IMR-90 (cell line): ENCODE measurements around the gene PLAAT4. TPM values are rescaled to one million over a fixed set of nuclear protein-coding genes. Genes with fewer than 3 reads are reported as not detected.

ENCODE experiments used
- ATAC-seq: fragments of 200-7000 bp; cut with Tn5 transposase; 2 replicates; pipeline ENCODE4 v1.9.1; 2020; ENCODE audit warnings: low read depth, mild to moderate bottlenecking, moderate library complexity
- BruUV-seq: library from RNA; stranded (reverse); fragments of 400-500 nt; replicated peaks from 2 replicates; lab custom pipeline; 2021; lab: Mats Ljungman, UMichigan
- CTCF ChIA-PET: fragments of 300-600 bp; formaldehyde crosslinking; extraction: SDS; loops from one replicate; lab custom pipeline; 2021; ENCODE audit warnings: antibody characterized with exemption; lab: Yijun Ruan, JAX
- POLR2A ChIA-PET: fragments of 300-600 bp; sonication (Branson Sonifier 250); formaldehyde crosslinking; loops from one replicate; lab custom pipeline; 2022; ENCODE audit warnings: antibody characterized with exemption; ENCODE audit not compliant: unreplicated experiment; lab: Charles Lee
- DNase-seq: peaks from one replicate; pipeline ENCODE4 v3.0.0; 2013
- H2AFZ ChIP-seq: replicated peaks from 2 replicates; pipeline ENCODE3; 2013; ENCODE audit warnings: low read length, mild to moderate bottlenecking; ENCODE audit not compliant: poor library complexity
- H2AK5ac ChIP-seq: 2 replicates; pipeline ENCODE4 v1.6.1; 2013; ENCODE audit warnings: low read depth, low read length, inconsistent platforms
- H2AK9ac ChIP-seq: replicated peaks from 2 replicates; pipeline ENCODE3; 2013; ENCODE audit warnings: mild to moderate bottlenecking, low read depth, low read length, moderate library complexity; ENCODE audit not compliant: poor library complexity
- H2BK120ac ChIP-seq: 2 replicates; pipeline ENCODE4 v1.6.1; 2013; ENCODE audit warnings: low read depth, low read length, inconsistent platforms
- H2BK15ac ChIP-seq: 3 replicates; pipeline ENCODE4 v1.6.1; 2013; ENCODE audit warnings: low read depth, low read length, inconsistent platforms
- H2BK20ac ChIP-seq: 2 replicates; pipeline ENCODE4 v1.6.1; 2013; ENCODE audit warnings: low read depth, mild to moderate bottlenecking, inconsistent platforms, low read length, moderate library complexity
- H2BK5ac ChIP-seq: 2 replicates; pipeline ENCODE4 v1.6.1; 2013; ENCODE audit warnings: mild to moderate bottlenecking, low read depth, low read length, inconsistent platforms; ENCODE audit not compliant: poor library complexity, severe bottlenecking
- H3K14ac ChIP-seq: replicated peaks from 2 replicates; pipeline ENCODE4 v1.6.1; 2013; ENCODE audit warnings: low read depth, low read length, inconsistent platforms
- H3K18ac ChIP-seq: 2 replicates; pipeline ENCODE4 v1.6.1; 2013; ENCODE audit warnings: low read depth, low read length, control low read depth
- H3K23ac ChIP-seq: 2 replicates; pipeline ENCODE4 v1.6.1; 2013; ENCODE audit warnings: low read depth, low read length, inconsistent platforms
- H3K27ac ChIP-seq: 2 replicates; pipeline ENCODE4 v1.5.1; 2013; ENCODE audit warnings: mild to moderate bottlenecking, control low read depth, low read length; ENCODE audit not compliant: insufficient read depth
- H3K27me3 ChIP-seq: 2 replicates; pipeline ENCODE4 v1.6.1; 2013; ENCODE audit warnings: low read length; ENCODE audit not compliant: control insufficient read depth, insufficient read depth
- H3K36me3 ChIP-seq: 2 replicates; pipeline ENCODE4 v1.6.1; 2013; ENCODE audit warnings: low read length, mixed read lengths; ENCODE audit not compliant: control insufficient read depth, insufficient read depth
- H3K4ac ChIP-seq: 2 replicates; pipeline ENCODE4 v1.6.1; 2013; ENCODE audit warnings: low read depth, low read length, inconsistent platforms
- H3K4me1 ChIP-seq: 2 replicates; pipeline ENCODE4 v1.6.1; 2013; ENCODE audit warnings: low read length, mixed read lengths; ENCODE audit not compliant: control insufficient read depth, insufficient read depth
- H3K4me2 ChIP-seq: 2 replicates; pipeline ENCODE4 v1.6.1; 2013; ENCODE audit warnings: low read depth, mild to moderate bottlenecking, control low read depth, low read length, moderate library complexity
- H3K4me3 ChIP-seq: 2 replicates; pipeline ENCODE4 v1.5.1; 2013; ENCODE audit warnings: low read depth, mild to moderate bottlenecking, control low read depth, low read length, moderate library complexity; ENCODE audit not compliant: insufficient read depth
- H3K56ac ChIP-seq: 2 replicates; pipeline ENCODE4 v1.6.1; 2013; ENCODE audit warnings: low read length, inconsistent platforms; ENCODE audit not compliant: insufficient read depth; ENCODE audit errors: extremely low read depth
- H3K79me1 ChIP-seq, 2 experiments: 2 replicates each; pipeline ENCODE4 v1.6.1; 2013; ENCODE audit warnings: low read length in 2 of 2, inconsistent platforms in 1 of 2, low read depth in 1 of 2
- H3K9ac ChIP-seq: 2 replicates; pipeline ENCODE4 v1.6.1; 2013; ENCODE audit warnings: low read depth, low read length, control low read depth
- H3K9me1 ChIP-seq: 2 replicates; pipeline ENCODE4 v1.6.1; 2013; ENCODE audit warnings: low read length, inconsistent platforms; ENCODE audit not compliant: insufficient read depth
- H3K9me3 ChIP-seq: 2 replicates; pipeline ENCODE4 v1.6.1; 2013; ENCODE audit warnings: low read length; ENCODE audit not compliant: control insufficient read depth, insufficient read depth
- H4K20me1 ChIP-seq: 2 replicates; pipeline ENCODE4 v1.6.1; 2013; ENCODE audit warnings: low read length, inconsistent platforms; ENCODE audit not compliant: insufficient read depth
- H4K5ac ChIP-seq: 2 replicates; pipeline ENCODE4 v1.6.1; 2013; ENCODE audit warnings: mild to moderate bottlenecking, low read depth, low read length, control low read depth
- H4K8ac ChIP-seq, 2 experiments: 2 replicates each; pipeline ENCODE4 v1.6.1; 2013; ENCODE audit warnings: low read depth in 2 of 2, low read length in 2 of 2, control low read depth in 1 of 2, inconsistent platforms in 1 of 2
- H4K91ac ChIP-seq: 2 replicates; pipeline ENCODE4 v1.6.1; 2013; ENCODE audit warnings: low read depth, low read length, inconsistent platforms; ENCODE audit not compliant: insufficient read depth
- BHLHE40 ChIP-seq: fragments of 150-350 bp; IDR thresholded peaks from 2 replicates; pipeline ENCODE4 v1.6.1; 2016; ENCODE audit warnings: mild to moderate bottlenecking, low read depth, low read length
- CEBPB ChIP-seq: IDR thresholded peaks from 2 replicates; pipeline ENCODE4 v1.6.1; 2012; ENCODE audit warnings: low read depth, low read length, improper control_type of control experiment
- CHD1 ChIP-seq: IDR thresholded peaks from 2 replicates; pipeline ENCODE4 v1.6.1; 2012; ENCODE audit warnings: low read depth, low read length, improper control_type of control experiment
- ELK1 ChIP-seq: fragments of 150-350 bp; IDR thresholded peaks from 2 replicates; pipeline ENCODE4 v1.6.1; 2016; ENCODE audit warnings: low read depth, mild to moderate bottlenecking, low read length, moderate library complexity, borderline replicate concordance
- FOS ChIP-seq: fragments of 150-350 bp; IDR thresholded peaks from 2 replicates; pipeline ENCODE4 v1.6.1; 2016; ENCODE audit warnings: low read depth, low read length
- MAFK ChIP-seq: IDR thresholded peaks from 2 replicates; pipeline ENCODE4 v1.6.1; 2012; ENCODE audit warnings: low read depth, low read length, improper control_type of control experiment
- MAZ ChIP-seq: IDR thresholded peaks from 2 replicates; pipeline ENCODE4 v1.6.1; 2012; ENCODE audit warnings: low read depth, mild to moderate bottlenecking, low read length, improper control_type of control experiment, moderate library complexity, borderline replicate concordance
- MXI1 ChIP-seq: IDR thresholded peaks from 2 replicates; pipeline ENCODE4 v1.6.1; 2012; ENCODE audit warnings: low read depth, mild to moderate bottlenecking, low read length, moderate library complexity, borderline replicate concordance
- NFE2L2 ChIP-seq: fragments of 150-350 bp; IDR thresholded peaks from 2 replicates; pipeline ENCODE4 v1.6.1; 2016; ENCODE audit warnings: low read depth, mild to moderate bottlenecking, low read length
- POLR2A ChIP-seq: IDR thresholded peaks from 2 replicates; pipeline ENCODE4 v1.6.1; 2012; ENCODE audit warnings: mild to moderate bottlenecking, low read depth, low read length
- RAD21 ChIP-seq: IDR thresholded peaks from 2 replicates; pipeline ENCODE4 v1.6.1; 2012; ENCODE audit warnings: low read length, improper control_type of control experiment
- RCOR1 ChIP-seq: IDR thresholded peaks from 2 replicates; pipeline ENCODE4 v1.6.1; 2012; ENCODE audit warnings: mild to moderate bottlenecking, low read length, improper control_type of control experiment; ENCODE audit not compliant: insufficient replicate concordance
- RFX5 ChIP-seq: IDR thresholded peaks from 2 replicates; pipeline ENCODE4 v1.8.0; 2012; ENCODE audit warnings: low read depth, mild to moderate bottlenecking, low read length, moderate library complexity
- SMC3 ChIP-seq: fragments of 150-350 bp; IDR thresholded peaks from 2 replicates; pipeline ENCODE4 v1.6.1; 2016; ENCODE audit warnings: low read depth, mild to moderate bottlenecking, antibody characterized with exemption, low read length, moderate library complexity
- USF2 ChIP-seq: fragments of 150-350 bp; IDR thresholded peaks from 2 replicates; pipeline ENCODE4 v1.6.1; 2017; ENCODE audit warnings: mild to moderate bottlenecking, antibody characterized with exemption, low read length, low read depth
- WGBS, 2 experiments: methylation state at CpG; one replicate each; pipeline versions ENCODE4 v1.1.5 to v1.1.7; 2013; ENCODE audit warnings: missing lambda C conversion rate in 2 of 2; ENCODE audit not compliant: insufficient read length in 1 of 2; ENCODE audit errors: extremely low coverage in 2 of 2; 5-methylcytosine and 5-hydroxymethylcytosine counted together
- dilution Hi-C: fragments of 300-500 bp; cut with HindIII; formaldehyde crosslinking; loops from one replicate; pipeline ENCODE4 v1.14.3; 2018; ENCODE audit warnings: low sequenced_read_pairs; ENCODE audit not compliant: unreplicated experiment
- in situ Hi-C: fragments of 300-500 bp; cut with MboI; formaldehyde crosslinking; loops from 3 replicates; pipeline ENCODE4 v1.14.3; 2019; ENCODE audit warnings: low sequenced_read_pairs, inconsistent platforms, mixed read lengths
- intact Hi-C: fragments of 100-400 bp; cut with micrococcal nuclease; formaldehyde crosslinking; loops from 2 replicates; pipeline ENCODE4 v1.10.0; 2022
- polyA plus RNA-seq, 3 experiments: library from polyadenylated mRNA; depleted of rRNA; stranded (reverse); fragments of >200 nt; gene quantifications; 2 replicates each; pipeline ENCODE4 v1.2.3, GENCODE V29; 2012; ENCODE audit warnings: low replicate concordance in 1 of 3
- total RNA-seq: library from RNA; depleted of rRNA; stranded (reverse); fragments of >200 nt; gene quantifications from 2 replicates; pipeline ENCODE4 v1.2.3, GENCODE V29; 2012
- TF ChIP-seq, protein P1 (sequence below): conservative IDR thresholded peaks from 2 replicates; pipeline ENCODE4 v1.5.1; 2012; ENCODE audit warnings: mild to moderate bottlenecking, low read depth, low read length, improper control_type of control experiment

Gene PLAAT4
- total and polyA plus RNA-seq, 2 of the 4 experiments (the other 2 are of a cell fraction): 0.17 to 0.18 TPM

GRCh38 chr11:63504054-63504453 is 32.6 kb upstream of the PLAAT4 start:
- H2AK5ac ChIP-seq: no peak overlapping the region

More at GRCh38 chr11:63504054-63504453, 32.6 kb upstream of the PLAAT4 start:
- peaks cover 2% of the 10 kb centered on the region; the same call in 1 of the 2 replicates for H3K27me3 ChIP-seq
- peaks cover 7% of the 10 kb centered on the region for H3K9me3 ChIP-seq
- dilution Hi-C loops (no loop called here), intact Hi-C loops (no loop called here), in situ Hi-C loops (no loop called here)
- ChIA-PET CTCF (no interaction called here), POLR2A (no interaction called here)
- H3K56ac ChIP-seq: no peak overlapping the region
- no peak overlapping the region for H2BK120ac ChIP-seq
- no peak overlapping the region for H3K27ac ChIP-seq
- H2AFZ ChIP-seq: no peak overlapping the region
- no peak overlapping the region for H3K23ac ChIP-seq
- no peak overlapping the region for H4K91ac ChIP-seq
- H3K4me3 ChIP-seq: no peak overlapping the region
- no peak overlapping the region for H3K4me2 ChIP-seq
- no peak overlapping the region for H3K9ac ChIP-seq
- H3K4me1 ChIP-seq: no peaks in the 10 kb centered on the region
- H2BK5ac ChIP-seq: no peak overlapping the region
- no peaks in the 10 kb centered on the region for H3K9me1 ChIP-seq
- no peak overlapping the region for H3K18ac ChIP-seq
- H2BK20ac ChIP-seq: no peak overlapping the region
- ATAC-seq (no peak), DNase-seq (no peak)
- no peak overlapping the region for H3K4ac ChIP-seq
- no CpG with 5 or more reads among the region's 1 CpG for WGBS, 2 experiments
- H4K8ac ChIP-seq: no peak overlapping the region
- H2AK9ac ChIP-seq: no peak overlapping the region
- no peaks in the 10 kb centered on the region for H3K36me3 ChIP-seq
- no peaks in the 10 kb centered on the region for H4K20me1 ChIP-seq
- no peaks in the 10 kb centered on the region for H3K79me1 ChIP-seq
- TF ChIP-seq BHLHE40 (no peak), MAFK (no peak), NFE2L2 (no peak), ELK1 (no peak), FOS (no peak), RAD21 (no peak), SMC3 (no peak), CEBPB (no peak), RCOR1 (no peak), RFX5 (no peak), MAZ (no peak), CHD1 (no peak), MXI1 (no peak), POLR2A (no peak), USF2 (no peak)
- TF ChIP-seq, protein P1, sequence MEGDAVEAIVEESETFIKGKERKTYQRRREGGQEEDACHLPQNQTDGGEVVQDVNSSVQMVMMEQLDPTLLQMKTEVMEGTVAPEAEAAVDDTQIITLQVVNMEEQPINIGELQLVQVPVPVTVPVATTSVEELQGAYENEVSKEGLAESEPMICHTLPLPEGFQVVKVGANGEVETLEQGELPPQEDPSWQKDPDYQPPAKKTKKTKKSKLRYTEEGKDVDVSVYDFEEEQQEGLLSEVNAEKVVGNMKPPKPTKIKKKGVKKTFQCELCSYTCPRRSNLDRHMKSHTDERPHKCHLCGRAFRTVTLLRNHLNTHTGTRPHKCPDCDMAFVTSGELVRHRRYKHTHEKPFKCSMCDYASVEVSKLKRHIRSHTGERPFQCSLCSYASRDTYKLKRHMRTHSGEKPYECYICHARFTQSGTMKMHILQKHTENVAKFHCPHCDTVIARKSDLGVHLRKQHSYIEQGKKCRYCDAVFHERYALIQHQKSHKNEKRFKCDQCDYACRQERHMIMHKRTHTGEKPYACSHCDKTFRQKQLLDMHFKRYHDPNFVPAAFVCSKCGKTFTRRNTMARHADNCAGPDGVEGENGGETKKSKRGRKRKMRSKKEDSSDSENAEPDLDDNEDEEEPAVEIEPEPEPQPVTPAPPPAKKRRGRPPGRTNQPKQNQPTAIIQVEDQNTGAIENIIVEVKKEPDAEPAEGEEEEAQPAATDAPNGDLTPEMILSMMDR: no peak
- no peak overlapping the region for H2BK15ac ChIP-seq
- H4K5ac ChIP-seq: no peak overlapping the region
- BruUV-seq: no TSS peak
- H3K14ac ChIP-seq: no peak overlapping the region
